ENCODE measurements around the gene SLC10A7. TPM values are rescaled to one million over a fixed set of nuclear protein-coding genes. Genes with fewer than 3 reads are reported as not detected.
A peak's percentile ranks its signal among the peaks of the same experiment; 100 is the strongest.

The SLC10A7 gene
- total RNA-seq, 1 experiment from 2014 or later = 3.9 TPM

GRCh38 chr4:146381263-146381872, 140.4 kb downstream of the SLC10A7 start:
- DNase-seq = no peak

More at GRCh38 chr4:146381263-146381872, 140.4 kb downstream of the SLC10A7 start:
- no peak overlapping the region for H2BK5ac ChIP-seq (ENCODE audit: insufficient read length, low read length)
- no peaks in the 10 kb centered on the region for H3K79me2 ChIP-seq (ENCODE audit: insufficient read depth, low read length)
- no peak overlapping the region for H3K9ac ChIP-seq (ENCODE audit: extremely low read depth, insufficient read length, low read length)
- H2BK15ac ChIP-seq (ENCODE audit: low read depth, low read length) = no peak overlapping the region
- H3K14ac ChIP-seq (ENCODE audit: insufficient read depth, low read length) = no peak overlapping the region
- no peak overlapping the region for H3K27ac ChIP-seq (ENCODE audit: insufficient read length, low read depth, low read length)
- H3K4me1 ChIP-seq (ENCODE audit: insufficient read depth, low read length) = no peaks in the 10 kb centered on the region
- H4K91ac ChIP-seq (ENCODE audit: insufficient read length, low read depth, low read length) = no peak overlapping the region
- no peak overlapping the region for H3K4ac ChIP-seq (ENCODE audit: low read depth, low read length)
- no peaks in the 10 kb centered on the region for H4K20me1 ChIP-seq (ENCODE audit: control insufficient read depth, insufficient read depth, insufficient read length)
- Mint-ChIP-seq H3K4me1 (peaks cover 9% of the 10 kb centered on the region in 2 experiments), H3K27me3 (ENCODE audit: low read depth) (no peaks in the 10 kb centered on the region), H3K9me3 (peaks cover 0 to 4% of the 10 kb centered on the region in 2 experiments; a peak in 2 of 5 replicates), H3K27ac (peak overlapping the region; percentile 56 to 87 (median 71); a peak in 6 of 7 replicates), H3K36me3 (ENCODE audit: insufficient read depth in 1 of 3, low read depth in 3 of 3) (peaks cover 0 to 4% (median 0%) of the 10 kb centered on the region in 3 experiments; a peak in 2 of 7 replicates), H3K4me3 (no peak overlapping the region)
- no peak overlapping the region for H3K18ac ChIP-seq (ENCODE audit: insufficient read length, low read depth, low read length)
- TF ChIP-seq CTCF (conservative IDR thresholded peaks at IDR 0.05) = no peak
- H3K23ac ChIP-seq (ENCODE audit: insufficient read length, low read depth, low read length) = no peak overlapping the region
- H3K9me3 ChIP-seq (ENCODE audit: control insufficient read depth, low read depth, low read length) = no peaks in the 10 kb centered on the region
- H4K8ac ChIP-seq (replicated peaks; ENCODE audit: insufficient read length, low read depth, low read length) = no peak overlapping the region
- H3K56ac ChIP-seq (ENCODE audit: insufficient read length, low read depth, low read length) = no peak overlapping the region
- no peak overlapping the region for H2BK120ac ChIP-seq (ENCODE audit: low read depth, low read length, poor library complexity, severe bottlenecking)
- WGBS (ENCODE audit: extremely low coverage, insufficient read length, low lambda C conversion rate) = no CpG with 5 or more reads among the region's 2 CpGs
- H2AFZ ChIP-seq (ENCODE audit: low read length) = no peak overlapping the region
- H2BK20ac ChIP-seq (ENCODE audit: low read depth, low read length, poor library complexity, severe bottlenecking) = no peak overlapping the region
- no peak overlapping the region for H3T11ph ChIP-seq (ENCODE audit: low read length)
- no peak overlapping the region for H3K4me2 ChIP-seq (ENCODE audit: insufficient read depth, insufficient read length, low read length)
- H3K27me3 ChIP-seq (ENCODE audit: insufficient read depth, low read length) = no peaks in the 10 kb centered on the region
- H4K5ac ChIP-seq (ENCODE audit: insufficient read length, low read depth, low read length) = no peak overlapping the region
- H3K23me2 ChIP-seq (ENCODE audit: insufficient read length, low read depth, low read length, poor library complexity, severe bottlenecking) = no peaks in the 10 kb centered on the region
- no peaks in the 10 kb centered on the region for H3K79me1 ChIP-seq (ENCODE audit: insufficient read depth, low read depth, low read length, poor library complexity, severe bottlenecking)
- no peak overlapping the region for H2AK5ac ChIP-seq (ENCODE audit: insufficient read length, low read length)
- H2BK12ac ChIP-seq (ENCODE audit: insufficient read length, low read depth, low read length) = no peak overlapping the region
